SH-SY5Y (cell line): ENCODE measurements around the gene IZUMO1R.

Source experiments
- GATA2 ChIP-seq: IDR thresholded peaks from 2 replicates; pipeline ENCODE4 v1.6.1; 2011; ENCODE audit warnings: mild to moderate bottlenecking, low read depth, low read length
- GATA3 ChIP-seq: IDR thresholded peaks from 2 replicates; pipeline ENCODE4 v1.6.1; 2011; ENCODE audit warnings: low read depth, mild to moderate bottlenecking, low read length, moderate library complexity

The IZUMO1R gene

GRCh38 chr11:94310191-94310875 lies 6.0 kb downstream of the IZUMO1R start:
- TF ChIP-seq GATA3, result no peak
- TF ChIP-seq GATA2, result peak; percentile 42; the same call in 1 of the 2 replicates

GRCh38 chr11:94312339-94312738 lies 8.0 kb downstream of the IZUMO1R start:
- TF ChIP-seq GATA2, result no peak
- no peak for TF ChIP-seq GATA3

GRCh38 chr11:94314064-94314463 lies 9.7 kb downstream of the IZUMO1R start:
- TF ChIP-seq GATA2 (no peak), GATA3 (no peak)

GRCh38 chr11:94315664-94316063 lies 11.3 kb downstream of the IZUMO1R start:
- no peak for TF ChIP-seq GATA3

GRCh38 chr11:94322501-94322900 lies 18.1 kb downstream of the IZUMO1R start:
- TF ChIP-seq GATA2 (no peak), GATA3 (no peak)

- TF ChIP-seq GATA2 (no peak), GATA3 (no peak)
Measured at GRCh38 chr11:94325681-94326080, 21.3 kb downstream of the IZUMO1R start.

- no peak for TF ChIP-seq GATA3
- TF ChIP-seq GATA2, result no peak
Measured at GRCh38 chr11:94326947-94327346, 22.6 kb downstream of the IZUMO1R start.

- no peak for TF ChIP-seq GATA2
- no peak for TF ChIP-seq GATA3
Measured at GRCh38 chr11:94328587-94329080, 24.3 kb downstream of the IZUMO1R start.

- no peak for TF ChIP-seq GATA3
Measured at GRCh38 chr11:94329501-94329900, 25.1 kb downstream of the IZUMO1R start.

- TF ChIP-seq GATA3, result no peak
- TF ChIP-seq GATA2, result no peak
Measured at GRCh38 chr11:94330789-94331188, 26.4 kb downstream of the IZUMO1R start.

- TF ChIP-seq GATA3 (no peak), GATA2 (no peak)
Measured at GRCh38 chr11:94332814-94333213, 28.4 kb downstream of the IZUMO1R start.

- TF ChIP-seq GATA3, result no peak
- no peak for TF ChIP-seq GATA2
Measured at GRCh38 chr11:94336033-94336432, 31.7 kb downstream of the IZUMO1R start.

GRCh38 chr11:94338651-94339050 lies 34.3 kb downstream of the IZUMO1R start:
- TF ChIP-seq GATA3 (no peak), GATA2 (no peak)

GRCh38 chr11:94342250-94342649 lies 37.9 kb downstream of the IZUMO1R start:
- no peak for TF ChIP-seq GATA3
- TF ChIP-seq GATA2, result no peak

GRCh38 chr11:94343495-94343894 lies 39.1 kb downstream of the IZUMO1R start:
- TF ChIP-seq GATA2 (no peak), GATA3 (no peak)
